Neural cell (in vitro differentiated cells): ENCODE data around the gene KCNQ5. TPM values are rescaled to one million over a fixed set of nuclear protein-coding genes. Genes with fewer than 3 reads are reported as not detected.

ENCODE experiments used
- H2AFZ ChIP-seq: fragments of 200-600, 300-800 bp; sonication (generic), shearing (Covaris generic); 2 replicates; pipeline ENCODE4 v1.6.0; 2014; ENCODE audit warnings: low read depth, mild to moderate bottlenecking, antibody characterized with exemption, low read length, moderate library complexity
- H3F3A ChIP-seq: fragments of 200-600 bp; shearing (Covaris generic); 2 replicates; pipeline ENCODE4 v1.6.1; 2016; ENCODE audit warnings: mild to moderate bottlenecking, moderate library complexity, mixed read lengths, antibody characterized with exemption, low read length; ENCODE audit not compliant: insufficient read depth, poor library complexity, severe bottlenecking
- H3K27ac ChIP-seq: fragments of 200-600, 300-800 bp; sonication (generic), shearing (Covaris generic); 2 replicates; pipeline ENCODE4 v1.5.1; 2014; ENCODE audit warnings: mild to moderate bottlenecking, low read length, moderate library complexity
- H3K27me3 ChIP-seq: fragments of 300-800, 200-600 bp; sonication (generic), shearing (Covaris generic); 2 replicates; pipeline ENCODE4 v1.6.0; 2014; ENCODE audit warnings: mild to moderate bottlenecking, low read depth, low read length, moderate library complexity; ENCODE audit not compliant: insufficient read depth
- H3K36me3 ChIP-seq: fragments of 300-800, 200-600 bp; sonication (generic), shearing (Covaris generic); 2 replicates; pipeline ENCODE4 v1.5.1; 2014; ENCODE audit warnings: mild to moderate bottlenecking, antibody characterized with exemption, low read length, moderate library complexity; ENCODE audit not compliant: insufficient read depth
- H3K4me2 ChIP-seq: fragments of 300-800, 200-600 bp; sonication (generic), shearing (Covaris generic); 2 replicates; pipeline ENCODE4 v1.6.0; 2014; ENCODE audit warnings: mild to moderate bottlenecking, low read length
- H3K4me3 ChIP-seq: fragments of 300-800, 200-600 bp; sonication (generic), shearing (Covaris generic); 2 replicates; pipeline ENCODE4 v1.5.1; 2014; ENCODE audit warnings: mild to moderate bottlenecking, low read length, moderate library complexity
- H3K79me2 ChIP-seq: fragments of 200-600 bp; shearing (Covaris generic); replicated peaks from 2 replicates; pipeline ENCODE4 v1.6.0; 2014; ENCODE audit warnings: mild to moderate bottlenecking, low read length, moderate library complexity; ENCODE audit not compliant: insufficient read depth
- H3K9ac ChIP-seq: fragments of 300-800, 200-600 bp; sonication (generic), shearing (Covaris generic); 2 replicates; pipeline ENCODE4 v1.6.1; 2016; ENCODE audit warnings: mild to moderate bottlenecking, low read length, mixed read lengths
- H3K9me2 ChIP-seq: fragments of 200-600 bp; shearing (Covaris generic); 2 replicates; pipeline ENCODE4 v1.6.1; 2016; ENCODE audit warnings: mild to moderate bottlenecking, low read length, mixed read lengths; ENCODE audit not compliant: insufficient read depth
- H3K9me3 ChIP-seq: fragments of 200-600, 300-800 bp; sonication (generic), shearing (Covaris generic); 2 replicates; pipeline ENCODE4 v1.6.1; 2016; ENCODE audit warnings: mild to moderate bottlenecking, mixed run types, low read length, moderate library complexity, mixed read lengths
- H4K20me1 ChIP-seq: fragments of 200-600 bp; shearing (Covaris generic); 2 replicates; pipeline ENCODE4 v1.6.1; 2016; ENCODE audit warnings: mild to moderate bottlenecking, mixed run types; ENCODE audit not compliant: insufficient read depth
- CTCF ChIP-seq: fragments of 450-650 bp; IDR thresholded peaks from 2 replicates; pipeline ENCODE4 v1.5.1; 2014; ENCODE audit warnings: antibody characterized with exemption, mild to moderate bottlenecking, moderate library complexity; ENCODE audit not compliant: poor library complexity, severe bottlenecking
- EP300 ChIP-seq: fragments of 450-650 bp; conservative IDR thresholded peaks from 2 replicates; pipeline ENCODE4 v1.6.1; 2014; ENCODE audit warnings: antibody characterized with exemption, mild to moderate bottlenecking, moderate library complexity; ENCODE audit not compliant: poor library complexity, severe bottlenecking
- EZH2 ChIP-seq: fragments of 200-600, 300-800 bp; shearing (Covaris generic), sonication (generic); IDR thresholded peaks from 2 replicates; pipeline ENCODE4 v1.6.1; 2014; ENCODE audit warnings: antibody characterized with exemption, low read length, borderline replicate concordance, mild to moderate bottlenecking; ENCODE audit not compliant: insufficient read depth, poor library complexity, severe bottlenecking
- MXI1 ChIP-seq: fragments of 450-650 bp; conservative IDR thresholded peaks from 2 replicates; pipeline ENCODE4 v1.6.1; 2014; ENCODE audit warnings: antibody characterized with exemption, mild to moderate bottlenecking; ENCODE audit not compliant: poor library complexity, severe bottlenecking
- POLR2AphosphoS5 ChIP-seq: IDR thresholded peaks from 2 replicates; pipeline ENCODE4 v1.6.1; 2012
- RAD21 ChIP-seq: fragments of 450-650 bp; conservative IDR thresholded peaks from 2 replicates; pipeline ENCODE4 v1.6.1; 2014; ENCODE audit warnings: antibody characterized with exemption, mild to moderate bottlenecking, moderate library complexity
- REST ChIP-seq: IDR thresholded peaks from 2 replicates; pipeline ENCODE4 v1.6.1; 2012; ENCODE audit warnings: borderline replicate concordance
- SMC3 ChIP-seq: fragments of 450-650 bp; conservative IDR thresholded peaks from 2 replicates; pipeline ENCODE4 v1.6.1; 2014; ENCODE audit warnings: antibody characterized with exemption, mild to moderate bottlenecking, moderate library complexity; ENCODE audit not compliant: poor library complexity
- TAF1 ChIP-seq: IDR thresholded peaks from 2 replicates; pipeline ENCODE4 v1.6.1; 2012; ENCODE audit warnings: low read depth
- polyA plus RNA-seq: library from polyadenylated mRNA; depleted of rRNA; stranded (reverse); fragments of >200 nt; gene quantifications from 2 replicates; pipeline ENCODE4 v1.2.3, GENCODE V29; 2014

The KCNQ5 gene
- polyA plus RNA-seq, 1 donor from 2014 or later, result 0.30 TPM

- H4K20me1 ChIP-seq, result no peaks in the 10 kb centered on the region
- no peaks in the 10 kb centered on the region for H3K79me2 ChIP-seq
- H3K27me3 ChIP-seq, result no peaks in the 10 kb centered on the region
- no peak for TF ChIP-seq MXI1
- TF ChIP-seq REST, result no peak
- no peak for TF ChIP-seq RAD21
- no peak for TF ChIP-seq EZH2
- no peak for TF ChIP-seq CTCF
- no peak for TF ChIP-seq TAF1
- no peak for TF ChIP-seq SMC3
- no peak for TF ChIP-seq POLR2AphosphoS5
- no peak for TF ChIP-seq EP300
- no peaks in the 10 kb centered on the region for H3F3A ChIP-seq
- H2AFZ ChIP-seq, result no peak overlapping the region
- no peak overlapping the region for H3K27ac ChIP-seq
- H3K9me3 ChIP-seq, result no peaks in the 10 kb centered on the region
- H3K36me3 ChIP-seq, result no peaks in the 10 kb centered on the region
- no peak overlapping the region for H3K9ac ChIP-seq
- H3K9me2 ChIP-seq, result no peaks in the 10 kb centered on the region
- no peak overlapping the region for H3K4me3 ChIP-seq
- H3K4me2 ChIP-seq, result no peak overlapping the region
Observed at GRCh38 chr6:72776456-72776855, 154.6 kb downstream of the KCNQ5 start.

- TF ChIP-seq CTCF, result no peak
- no peak for TF ChIP-seq SMC3
- no peak for TF ChIP-seq REST
- no peak for TF ChIP-seq MXI1
- no peak for TF ChIP-seq POLR2AphosphoS5
- no peak for TF ChIP-seq RAD21
- no peak for TF ChIP-seq EZH2
- Histone ChIP-seq H2AFZ (no peak overlapping the region), H3K4me2 (no peak overlapping the region), H4K20me1 (no peaks in the 10 kb centered on the region), H3F3A (no peaks in the 10 kb centered on the region), H3K27ac (no peak overlapping the region), H3K27me3 (no peaks in the 10 kb centered on the region), H3K36me3 (no peaks in the 10 kb centered on the region), H3K9me2 (no peaks in the 10 kb centered on the region), H3K9me3 (no peaks in the 10 kb centered on the region), H3K9ac (no peak overlapping the region), H3K4me3 (no peak overlapping the region), H3K79me2 (no peaks in the 10 kb centered on the region)
Observed at GRCh38 chr6:72781624-72782023, 159.8 kb downstream of the KCNQ5 start.
